Lung (tissue), 12 donors: ENCODE results near the gene TCF12. TPM values are rescaled to one million over a fixed set of nuclear protein-coding genes. Genes with fewer than 3 reads are reported as not detected.

ENCODE experiments used
- ATAC-seq: fragments of 200-7000 bp; cut with Tn5 transposase; one replicate; pipeline ENCODE4 v1.9.1; 2020; ENCODE audit warnings: moderate number of reproducible peaks; ENCODE audit not compliant: insufficient read depth, low FRiP score
- DNase-seq, 3 donors: peaks; one replicate each; pipeline ENCODE4 v3.0.0-alpha.2; 2013 to 2017
- H3K27ac ChIP-seq, 2 donors: one replicate each; pipeline ENCODE4 v1.5.1; 2013; ENCODE audit warnings: mild to moderate bottlenecking in 2 of 2, moderate library complexity in 2 of 2, control low read depth in 1 of 2, inconsistent platforms in 1 of 2, low read depth in 1 of 2, low read length in 1 of 2
- H3K27me3 ChIP-seq, 3 donors: one replicate each; pipeline ENCODE4 v1.5.1; 2013; ENCODE audit warnings: low read length in 2 of 3; ENCODE audit not compliant: control insufficient read depth in 3 of 3, insufficient read depth in 3 of 3
- H3K36me3 ChIP-seq, 4 donors: one replicate each; pipeline ENCODE4 v1.5.1; 2013; ENCODE audit warnings: low read length in 4 of 4, mild to moderate bottlenecking in 1 of 4, moderate library complexity in 1 of 4; ENCODE audit not compliant: control insufficient read depth in 4 of 4, insufficient read depth in 4 of 4
- H3K4me1 ChIP-seq, 5 donors: one replicate each; pipeline ENCODE4 v1.5.1; 2013; ENCODE audit warnings: low read length in 5 of 5, mild to moderate bottlenecking in 2 of 5, moderate library complexity in 1 of 5; ENCODE audit not compliant: control insufficient read depth in 5 of 5, insufficient read depth in 5 of 5
- H3K4me3 ChIP-seq: one replicate; pipeline ENCODE4 v1.5.1; 2013; ENCODE audit warnings: mild to moderate bottlenecking, control low read depth, moderate library complexity
- H3K9ac ChIP-seq, 2 donors: one replicate each; pipeline ENCODE4 v1.5.1; 2013; ENCODE audit warnings: low read length in 2 of 2, control low read depth in 1 of 2; ENCODE audit not compliant: insufficient read depth in 1 of 2
- H3K9me3 ChIP-seq, 4 donors: one replicate each; pipeline ENCODE4 v1.5.1; 2013; ENCODE audit warnings: low read length in 3 of 4, mild to moderate bottlenecking in 1 of 4, moderate library complexity in 1 of 4; ENCODE audit not compliant: control insufficient read depth in 4 of 4, insufficient read depth in 3 of 4
- WGBS, 2 donors: extraction: QIAGEN DNeasy Blood & Tissue Kit; methylation state at CpG; one replicate each; pipeline ENCODE4 v1.1.7; 2013; 5-methylcytosine and 5-hydroxymethylcytosine counted together
- polyA plus RNA-seq, 2 donors: library from polyadenylated mRNA; stranded (reverse); fragments of 200-250 nt; gene quantifications; one replicate each; pipeline ENCODE4 v1.2.1, GENCODE V29; 2013
- total RNA-seq, 2 donors: library from RNA; depleted of rRNA in 1 of 2; stranded (reverse); fragments of >200 nt in 1 of 2; gene quantifications; one replicate each; pipeline ENCODE4 v1.2.1, GENCODE V29; 2014 to 2021
- TF ChIP-seq, protein P1 (sequence below): IDR thresholded peaks from 2 replicates; pipeline ENCODE4 v1.5.1; 2012; ENCODE audit warnings: mild to moderate bottlenecking; ENCODE audit errors: control extremely low read depth, extremely low read depth
- donor health status: control.
- donor health status: control.
- donor health status: Bipolar disorder and iron deficiency.
- donor health status: healthy.
- donor health status: DM: yes; HTN: yes; CAD: no.

The TCF12 gene
- total and polyA plus RNA-seq, 4 donors: 9.6 to 314 (median 56.3) TPM

DNA sequence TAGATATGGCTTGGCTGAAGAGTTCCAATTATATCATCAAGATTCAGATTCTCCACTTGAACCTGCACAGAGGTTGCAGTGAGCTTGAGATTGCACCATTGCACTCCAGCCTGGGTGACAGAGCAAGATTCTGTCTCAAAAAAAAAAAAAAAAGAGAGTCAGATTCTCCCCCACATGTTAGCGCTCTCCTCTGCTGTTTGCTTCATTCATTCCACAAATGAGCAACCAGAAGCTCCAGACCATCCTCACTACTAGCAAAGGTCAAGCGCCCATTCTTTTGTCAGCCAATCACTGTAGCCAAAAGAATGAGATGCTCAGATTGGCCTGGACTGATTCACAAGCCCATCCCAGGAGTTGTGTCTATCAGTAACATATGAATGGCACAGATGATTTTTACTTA is 28.4 kb upstream of the TCF12 start:
- WGBS, 2 donors: 99 to 100% methylated on average over 2 of the region's 2 CpGs
- Histone ChIP-seq H3K9me3 (no peaks in the 10 kb centered on the region), H3K4me3 (no peak overlapping the region), H3K9ac (no peak overlapping the region), H3K36me3 (no peaks in the 10 kb centered on the region), H3K27me3 (no peaks in the 10 kb centered on the region), H3K27ac (no peak overlapping the region), H3K4me1 (peaks cover 0 to 25% (median 11%) of the 10 kb centered on the region in 5 donors)
- TF ChIP-seq, protein P1, sequence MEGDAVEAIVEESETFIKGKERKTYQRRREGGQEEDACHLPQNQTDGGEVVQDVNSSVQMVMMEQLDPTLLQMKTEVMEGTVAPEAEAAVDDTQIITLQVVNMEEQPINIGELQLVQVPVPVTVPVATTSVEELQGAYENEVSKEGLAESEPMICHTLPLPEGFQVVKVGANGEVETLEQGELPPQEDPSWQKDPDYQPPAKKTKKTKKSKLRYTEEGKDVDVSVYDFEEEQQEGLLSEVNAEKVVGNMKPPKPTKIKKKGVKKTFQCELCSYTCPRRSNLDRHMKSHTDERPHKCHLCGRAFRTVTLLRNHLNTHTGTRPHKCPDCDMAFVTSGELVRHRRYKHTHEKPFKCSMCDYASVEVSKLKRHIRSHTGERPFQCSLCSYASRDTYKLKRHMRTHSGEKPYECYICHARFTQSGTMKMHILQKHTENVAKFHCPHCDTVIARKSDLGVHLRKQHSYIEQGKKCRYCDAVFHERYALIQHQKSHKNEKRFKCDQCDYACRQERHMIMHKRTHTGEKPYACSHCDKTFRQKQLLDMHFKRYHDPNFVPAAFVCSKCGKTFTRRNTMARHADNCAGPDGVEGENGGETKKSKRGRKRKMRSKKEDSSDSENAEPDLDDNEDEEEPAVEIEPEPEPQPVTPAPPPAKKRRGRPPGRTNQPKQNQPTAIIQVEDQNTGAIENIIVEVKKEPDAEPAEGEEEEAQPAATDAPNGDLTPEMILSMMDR: no peak
- no peak for DNase-seq
- ATAC-seq: no peak

DNA sequence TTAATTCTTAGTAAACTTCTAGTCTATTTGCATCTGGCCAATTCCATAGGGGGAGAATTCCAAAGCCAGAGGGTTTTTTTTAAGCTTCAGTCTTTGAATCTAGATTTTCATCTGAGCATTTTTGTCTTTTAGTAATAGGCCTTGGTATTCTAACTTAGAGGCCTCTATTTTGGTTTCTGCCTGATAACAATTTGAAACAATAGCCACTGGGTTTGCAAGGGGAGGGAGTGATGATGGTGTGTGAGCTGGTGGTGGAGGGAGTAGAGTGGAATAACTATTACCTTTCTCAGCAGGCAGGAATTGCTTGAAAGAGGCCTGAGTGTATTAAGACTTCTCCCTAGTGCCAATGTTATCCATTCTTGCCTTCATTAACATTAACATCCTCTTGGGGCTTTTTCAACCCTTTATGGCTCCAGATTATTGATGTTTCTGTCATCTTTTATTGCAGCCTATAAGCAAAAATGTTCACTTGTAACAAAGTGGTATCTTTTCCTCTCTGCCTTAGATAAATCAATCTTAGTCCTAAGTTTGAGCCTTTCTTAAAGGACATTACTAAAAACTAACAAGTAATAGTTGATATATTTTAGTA is 26.5 kb upstream of the TCF12 start:
- no peaks in the 10 kb centered on the region for H3K9me3 ChIP-seq
- no peak overlapping the region for H3K27ac ChIP-seq
- no peaks in the 10 kb centered on the region for H3K36me3 ChIP-seq
- TF ChIP-seq, protein P1: no peak
- no peak for ATAC-seq
- DNase-seq: no peak
- H3K27me3 ChIP-seq: no peaks in the 10 kb centered on the region
- peaks cover 0 to 19% (median 11%) of the 10 kb centered on the region in 5 donors for H3K4me1 ChIP-seq
- no peak overlapping the region for H3K4me3 ChIP-seq
- H3K9ac ChIP-seq: no peak overlapping the region

DNA sequence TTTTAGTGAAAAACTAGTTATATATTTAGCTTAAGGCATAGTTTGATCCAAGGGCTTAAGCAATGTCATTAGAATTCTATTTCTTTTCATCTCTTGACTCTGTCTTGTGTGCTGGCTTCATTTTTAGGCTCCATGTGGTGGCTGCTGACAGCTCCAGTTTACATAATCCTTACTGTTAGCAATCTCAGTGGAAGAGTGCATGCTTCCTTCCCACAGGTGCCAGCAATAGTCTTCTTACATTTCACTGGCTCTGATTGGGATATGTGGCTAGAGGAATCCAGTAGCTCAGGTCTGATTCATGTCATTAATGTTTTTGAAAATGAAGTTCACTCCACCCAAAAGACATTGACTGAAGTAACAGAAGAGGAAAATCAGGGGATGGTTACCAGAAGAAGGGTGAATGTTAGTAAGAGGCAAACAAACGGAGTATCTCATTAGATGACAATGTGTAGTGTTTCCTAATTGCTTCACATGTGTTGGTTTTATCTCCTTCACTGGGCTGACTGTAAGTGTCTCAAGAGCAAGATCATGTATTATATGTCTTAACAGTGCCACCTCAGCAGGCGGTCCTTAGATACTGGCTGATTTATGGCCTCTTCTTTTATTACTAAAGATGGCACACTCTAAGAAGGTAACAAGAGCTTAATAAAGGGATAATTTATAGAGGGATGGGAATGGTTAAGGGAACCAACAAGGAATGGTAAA is 25.6 kb upstream of the TCF12 start:
- no peak for ATAC-seq
- Histone ChIP-seq H3K9me3 (no peaks in the 10 kb centered on the region), H3K27ac (no peak overlapping the region), H3K27me3 (no peaks in the 10 kb centered on the region), H3K4me1 (peaks cover 0 to 15% (median 11%) of the 10 kb centered on the region in 5 donors), H3K4me3 (no peak overlapping the region), H3K9ac (no peak overlapping the region), H3K36me3 (no peaks in the 10 kb centered on the region)
- TF ChIP-seq, protein P1: no peak
- DNase-seq: no peak
- WGBS, 2 donors: 97 to 98% methylated on average over 2 of the region's 2 CpGs
